Measurements from ENCODE around the gene SNRNP200.

The SNRNP200 gene

GRCh38 chr2:96239091-96239490 is 66.3 kb downstream of the SNRNP200 start:
- no peak overlapping the region for H2BK12ac ChIP-seq (ENCODE audit: low read length)
- H4K8ac ChIP-seq (ENCODE audit: low read depth, low read length): no peak overlapping the region
- no peaks in the 10 kb centered on the region for H3K79me1 ChIP-seq (ENCODE audit: low read length)
- no peak for DNase-seq
- H3K79me2 ChIP-seq (ENCODE audit: control insufficient read depth, insufficient read depth, low read length, poor library complexity): no peaks in the 10 kb centered on the region
- H3K23ac ChIP-seq (ENCODE audit: low read length): no peak overlapping the region
- H2BK120ac ChIP-seq (ENCODE audit: insufficient read depth, low read length, poor library complexity): no peak overlapping the region
- no peak overlapping the region for H3K4me3 ChIP-seq (ENCODE audit: low read depth, low read length)
- H3K4me2 ChIP-seq (ENCODE audit: low read length): no peak overlapping the region
- no peak overlapping the region for H3K14ac ChIP-seq (ENCODE audit: low read length)
- H2AK5ac ChIP-seq (ENCODE audit: low read length): no peak overlapping the region
- H4K91ac ChIP-seq (ENCODE audit: low read depth, low read length): no peak overlapping the region
- no peak overlapping the region for H3K18ac ChIP-seq (ENCODE audit: low read length)
- WGBS (ENCODE audit: extremely low coverage, insufficient coverage, insufficient read length): no CpG with 5 or more reads among the region's 3 CpGs
- H3K27me3 ChIP-seq (ENCODE audit: insufficient read depth, low read length): no peaks in the 10 kb centered on the region
- H2BK5ac ChIP-seq (ENCODE audit: low read depth, low read length, poor library complexity): no peak overlapping the region
- H3K36me3 ChIP-seq (ENCODE audit: control insufficient read depth in 1 of 2, insufficient read depth in 2 of 2, low read length in 2 of 2): no peaks in the 10 kb centered on the region
- H3K27ac ChIP-seq (ENCODE audit: low read depth, low read length): no peak overlapping the region
- H3K4me1 ChIP-seq (ENCODE audit: control insufficient read depth in 1 of 2, insufficient read depth in 2 of 2, low read length in 2 of 2): no peaks in the 10 kb centered on the region
- no peaks in the 10 kb centered on the region for H3K9me3 ChIP-seq (ENCODE audit: insufficient read depth, low read depth, low read length)
- H2AFZ ChIP-seq (ENCODE audit: insufficient read depth, low read length, poor library complexity): no peak overlapping the region
- H4K12ac ChIP-seq (ENCODE audit: low read depth, low read length): no peak overlapping the region
- no peak overlapping the region for H3K9ac ChIP-seq (ENCODE audit: low read length)
- no peak overlapping the region for H3K4ac ChIP-seq (ENCODE audit: low read depth, low read length)

GRCh38 chr2:96238266-96238665 is 67.1 kb downstream of the SNRNP200 start:
- Histone ChIP-seq H3K4me3 (ENCODE audit: low read depth, low read length) (no peak overlapping the region), H3K9ac (ENCODE audit: low read length) (peak overlapping the region; percentile 57), H3K27ac (ENCODE audit: low read depth, low read length) (no peak overlapping the region), H3K9me3 (ENCODE audit: insufficient read depth, low read depth, low read length) (no peaks in the 10 kb centered on the region), H2BK12ac (ENCODE audit: low read length) (no peak overlapping the region), H3K79me1 (ENCODE audit: low read length) (no peaks in the 10 kb centered on the region), H3K18ac (ENCODE audit: low read length) (no peak overlapping the region), H3K23ac (ENCODE audit: low read length) (no peak overlapping the region), H2AFZ (ENCODE audit: insufficient read depth, low read length, poor library complexity) (no peak overlapping the region), H4K12ac (ENCODE audit: low read depth, low read length) (no peak overlapping the region), H3K4me2 (ENCODE audit: low read length) (no peak overlapping the region), H2BK120ac (ENCODE audit: insufficient read depth, low read length, poor library complexity) (no peak overlapping the region), H4K91ac (ENCODE audit: low read depth, low read length) (no peak overlapping the region), H2AK5ac (ENCODE audit: low read length) (no peak overlapping the region), H3K4me1 (ENCODE audit: control insufficient read depth in 1 of 2, insufficient read depth in 2 of 2, low read length in 2 of 2) (no peaks in the 10 kb centered on the region), H4K8ac (ENCODE audit: low read depth, low read length) (no peak overlapping the region), H3K36me3 (ENCODE audit: control insufficient read depth in 1 of 2, insufficient read depth in 2 of 2, low read length in 2 of 2) (no peaks in the 10 kb centered on the region), H2BK5ac (ENCODE audit: low read depth, low read length, poor library complexity) (no peak overlapping the region), H3K4ac (ENCODE audit: low read depth, low read length) (no peak overlapping the region), H3K14ac (ENCODE audit: low read length) (no peak overlapping the region), H3K79me2 (ENCODE audit: control insufficient read depth, insufficient read depth, low read length, poor library complexity) (no peaks in the 10 kb centered on the region), H3K27me3 (ENCODE audit: insufficient read depth, low read length) (no peaks in the 10 kb centered on the region)
- no peak for DNase-seq
- no CpG with 5 or more reads among the region's 3 CpGs for WGBS (ENCODE audit: extremely low coverage, insufficient coverage, insufficient read length)

- H3K9ac ChIP-seq (ENCODE audit: low read length): no peak overlapping the region
- no CpG with 5 or more reads among the region's 1 CpG for WGBS (ENCODE audit: extremely low coverage, insufficient coverage, insufficient read length)
- H3K79me1 ChIP-seq (ENCODE audit: low read length): no peaks in the 10 kb centered on the region
These were observed 68.5 kb downstream of the SNRNP200 start for GRCh38 chr2:96236882-96237281.

GRCh38 chr2:96233880-96234316 is 71.4 kb downstream of the SNRNP200 start:
- Histone ChIP-seq H2BK120ac (ENCODE audit: insufficient read depth, low read length, poor library complexity) (no peak overlapping the region), H2BK5ac (ENCODE audit: low read depth, low read length, poor library complexity) (no peak overlapping the region), H2BK12ac (ENCODE audit: low read length) (no peak overlapping the region), H2AK5ac (ENCODE audit: low read length) (no peak overlapping the region), H3K4me2 (ENCODE audit: low read length) (no peak overlapping the region), H3K36me3 (ENCODE audit: control insufficient read depth in 1 of 2, insufficient read depth in 2 of 2, low read length in 2 of 2) (no peaks in the 10 kb centered on the region), H3K79me1 (ENCODE audit: low read length) (no peaks in the 10 kb centered on the region), H3K18ac (ENCODE audit: low read length) (no peak overlapping the region), H4K8ac (ENCODE audit: low read depth, low read length) (no peak overlapping the region), H3K9me3 (ENCODE audit: insufficient read depth, low read depth, low read length) (no peaks in the 10 kb centered on the region), H3K4me1 (ENCODE audit: control insufficient read depth in 1 of 2, insufficient read depth in 2 of 2, low read length in 2 of 2) (no peaks in the 10 kb centered on the region), H3K9ac (ENCODE audit: low read length) (no peak overlapping the region), H4K12ac (ENCODE audit: low read depth, low read length) (no peak overlapping the region), H3K14ac (ENCODE audit: low read length) (no peak overlapping the region), H3K23ac (ENCODE audit: low read length) (no peak overlapping the region), H3K27ac (ENCODE audit: low read depth, low read length) (no peak overlapping the region), H3K79me2 (ENCODE audit: control insufficient read depth, insufficient read depth, low read length, poor library complexity) (no peaks in the 10 kb centered on the region), H2AFZ (ENCODE audit: insufficient read depth, low read length, poor library complexity) (no peak overlapping the region), H3K4me3 (ENCODE audit: low read depth, low read length) (no peak overlapping the region), H4K91ac (ENCODE audit: low read depth, low read length) (no peak overlapping the region), H3K4ac (ENCODE audit: low read depth, low read length) (no peak overlapping the region), H3K27me3 (ENCODE audit: insufficient read depth, low read length) (no peaks in the 10 kb centered on the region)
- no CpG with 5 or more reads among the region's 4 CpGs for WGBS (ENCODE audit: extremely low coverage, insufficient coverage, insufficient read length)
- DNase-seq: no peak

More at GRCh38 chr2:96236882-96237281, 68.5 kb downstream of the SNRNP200 start:
- Histone ChIP-seq H3K18ac (ENCODE audit: low read length) (no peak overlapping the region), H3K14ac (ENCODE audit: low read length) (no peak overlapping the region), H3K79me2 (ENCODE audit: control insufficient read depth, insufficient read depth, low read length, poor library complexity) (no peaks in the 10 kb centered on the region), H3K23ac (ENCODE audit: low read length) (no peak overlapping the region), H3K4me1 (ENCODE audit: control insufficient read depth in 1 of 2, insufficient read depth in 2 of 2, low read length in 2 of 2) (no peaks in the 10 kb centered on the region), H4K8ac (ENCODE audit: low read depth, low read length) (no peak overlapping the region), H3K4me3 (ENCODE audit: low read depth, low read length) (no peak overlapping the region), H3K36me3 (ENCODE audit: control insufficient read depth in 1 of 2, insufficient read depth in 2 of 2, low read length in 2 of 2) (no peaks in the 10 kb centered on the region), H2BK12ac (ENCODE audit: low read length) (no peak overlapping the region), H3K9me3 (ENCODE audit: insufficient read depth, low read depth, low read length) (no peaks in the 10 kb centered on the region), H2BK5ac (ENCODE audit: low read depth, low read length, poor library complexity) (no peak overlapping the region), H4K91ac (ENCODE audit: low read depth, low read length) (no peak overlapping the region), H3K27ac (ENCODE audit: low read depth, low read length) (no peak overlapping the region), H2AFZ (ENCODE audit: insufficient read depth, low read length, poor library complexity) (no peak overlapping the region), H3K4me2 (ENCODE audit: low read length) (no peak overlapping the region), H2BK120ac (ENCODE audit: insufficient read depth, low read length, poor library complexity) (no peak overlapping the region), H3K4ac (ENCODE audit: low read depth, low read length) (no peak overlapping the region), H3K27me3 (ENCODE audit: insufficient read depth, low read length) (no peaks in the 10 kb centered on the region), H4K12ac (ENCODE audit: low read depth, low read length) (no peak overlapping the region), H2AK5ac (ENCODE audit: low read length) (no peak overlapping the region)
- no peak for DNase-seq
